ENCODE results near the gene HOMER2. TPM values are rescaled to one million over a fixed set of nuclear protein-coding genes. Genes with fewer than 3 reads are reported as not detected.
A peak's percentile ranks its signal among the peaks of the same experiment; 100 is the strongest.

HOMER2 gene
- total and polyA plus RNA-seq, 2 of the 13 experiments (the other 11 are each of a cell fraction or from before 2014, with no cell fraction given) = 12.9 to 14.1 TPM

GRCh38 chr15:82809308-82810060 lies 143.0 kb downstream of the HOMER2 start, which contains the start of gene WHAMM (continued):
- TF ChIP-seq SNAPC4 (CRISPR knock-in tag; IDR thresholded peaks at IDR 0.05) (0 out of 2 replicates have a peak, but pooled peaks have one; percentile 50), STAT5B (CRISPR knock-in tag; IDR thresholded peaks at IDR 0.05) (0 out of 2 replicates have a peak, but pooled peaks have one; percentile 21), ZFY (CRISPR knock-in tag; IDR thresholded peaks at IDR 0.05) (peak; percentile 90), NFATC3 (CRISPR knock-in tag; IDR thresholded peaks at IDR 0.05) (no peak), PTBP1 (IDR thresholded peaks at IDR 0.05; ENCODE audit: low read depth, low read length, poor library complexity, severe bottlenecking) (no peak), ARNT (IDR thresholded peaks at IDR 0.05) (no peak), ZNF614 (CRISPR knock-in tag; IDR thresholded peaks at IDR 0.05; ENCODE audit: borderline replicate concordance) (no peak), NFKB2 (CRISPR knock-in tag; IDR thresholded peaks at IDR 0.05; ENCODE audit: borderline replicate concordance) (peak; percentile 82; the same call in 1 of the 2 replicates), ZNF800 (CRISPR knock-in tag; IDR thresholded peaks at IDR 0.05) (peak; percentile 46; the same call in 1 of the 2 replicates), ZNF678 (CRISPR knock-in tag; IDR thresholded peaks at IDR 0.05) (peak; percentile 83; the same call in 1 of the 2 replicates), ZNF318 (CRISPR knock-in tag; IDR thresholded peaks at IDR 0.05) (no peak), IRF1 (CRISPR knock-in tag; IDR thresholded peaks at IDR 0.05; ENCODE audit: low read depth) (no peak)
